ENCODE data around the gene EIF4G3.

Gene EIF4G3

DNA sequence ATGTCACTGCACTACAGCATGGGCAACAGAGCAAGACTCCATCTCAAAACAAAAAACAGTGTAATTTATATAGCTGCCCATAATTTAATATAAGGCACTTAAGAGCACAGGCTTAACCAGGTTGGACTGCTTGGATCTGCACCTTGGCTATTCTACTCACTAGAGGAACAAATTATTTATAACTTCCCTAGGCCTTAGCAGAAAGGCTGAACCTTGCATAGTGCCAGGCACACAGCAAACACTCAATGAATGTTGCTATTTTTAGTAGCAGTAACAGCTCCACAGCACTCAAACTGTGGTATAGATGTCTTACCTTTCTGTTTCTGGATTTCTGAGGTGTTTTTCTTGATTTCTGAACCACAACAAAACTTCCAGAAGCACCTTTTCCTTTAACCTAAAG is 409.4 kb downstream of the EIF4G3 start:
- Mint-ChIP-seq H3K4me1 (no peaks in the 10 kb centered on the region), H3K4me3 (no peak overlapping the region), H3K9me3 (no peaks in the 10 kb centered on the region), H3K36me3 (ENCODE audit: low read depth) (peaks cover 88% of the 10 kb centered on the region), H3K27me3 (ENCODE audit: low read depth) (no peaks in the 10 kb centered on the region), H3K27ac (no peak overlapping the region)
- TF ChIP-seq, protein P1, sequence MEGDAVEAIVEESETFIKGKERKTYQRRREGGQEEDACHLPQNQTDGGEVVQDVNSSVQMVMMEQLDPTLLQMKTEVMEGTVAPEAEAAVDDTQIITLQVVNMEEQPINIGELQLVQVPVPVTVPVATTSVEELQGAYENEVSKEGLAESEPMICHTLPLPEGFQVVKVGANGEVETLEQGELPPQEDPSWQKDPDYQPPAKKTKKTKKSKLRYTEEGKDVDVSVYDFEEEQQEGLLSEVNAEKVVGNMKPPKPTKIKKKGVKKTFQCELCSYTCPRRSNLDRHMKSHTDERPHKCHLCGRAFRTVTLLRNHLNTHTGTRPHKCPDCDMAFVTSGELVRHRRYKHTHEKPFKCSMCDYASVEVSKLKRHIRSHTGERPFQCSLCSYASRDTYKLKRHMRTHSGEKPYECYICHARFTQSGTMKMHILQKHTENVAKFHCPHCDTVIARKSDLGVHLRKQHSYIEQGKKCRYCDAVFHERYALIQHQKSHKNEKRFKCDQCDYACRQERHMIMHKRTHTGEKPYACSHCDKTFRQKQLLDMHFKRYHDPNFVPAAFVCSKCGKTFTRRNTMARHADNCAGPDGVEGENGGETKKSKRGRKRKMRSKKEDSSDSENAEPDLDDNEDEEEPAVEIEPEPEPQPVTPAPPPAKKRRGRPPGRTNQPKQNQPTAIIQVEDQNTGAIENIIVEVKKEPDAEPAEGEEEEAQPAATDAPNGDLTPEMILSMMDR (IDR thresholded peaks at IDR 0.05; ENCODE audit: unreplicated experiment in 3 of 3), result no peak

DNA sequence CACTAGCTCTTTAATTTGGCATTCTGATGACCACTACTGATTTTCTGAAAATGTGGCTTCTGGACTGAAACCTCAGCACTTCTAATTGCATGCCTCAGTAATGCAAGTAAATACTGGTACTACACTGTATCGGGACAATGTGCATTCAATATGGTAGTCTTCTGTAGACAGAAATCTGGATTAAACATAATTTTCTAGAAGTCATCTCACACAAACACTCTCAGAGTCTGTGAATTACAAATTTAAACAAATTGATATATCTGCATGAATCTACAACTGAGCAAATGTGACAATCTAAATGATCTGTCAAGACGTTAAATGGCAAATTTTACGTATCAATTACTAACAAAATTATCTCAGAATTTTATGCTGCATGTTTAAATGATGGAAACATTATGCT is 413.3 kb downstream of the EIF4G3 start:
- Mint-ChIP-seq H3K4me1 (no peaks in the 10 kb centered on the region), H3K27me3 (ENCODE audit: low read depth) (no peaks in the 10 kb centered on the region), H3K4me3 (no peak overlapping the region), H3K36me3 (ENCODE audit: low read depth) (peaks cover 93% of the 10 kb centered on the region), H3K9me3 (no peaks in the 10 kb centered on the region), H3K27ac (no peak overlapping the region)
- TF ChIP-seq, protein P1 (IDR thresholded peaks at IDR 0.05; ENCODE audit: unreplicated experiment in 3 of 3), result no peak

DNA sequence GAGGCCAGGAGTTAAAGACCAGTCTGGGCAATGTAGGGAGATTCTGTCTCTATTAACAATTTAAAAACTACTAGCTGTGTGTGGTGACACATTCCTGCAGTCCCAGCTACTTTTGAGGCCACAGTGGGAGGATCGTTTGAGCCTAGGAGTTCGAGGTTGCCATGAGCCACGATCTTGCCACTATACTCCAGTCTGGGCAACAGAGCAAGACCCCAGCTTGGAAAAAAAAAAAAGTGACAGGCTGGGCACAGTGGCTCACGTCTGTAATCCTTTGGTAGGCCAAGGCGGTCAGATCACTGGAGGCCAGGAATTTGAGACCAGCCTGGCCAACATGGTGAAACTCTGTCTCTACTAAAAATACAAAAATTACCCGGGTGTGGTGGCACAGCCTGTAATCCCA is 416.4 kb downstream of the EIF4G3 start:
- H3K4me1 Mint-ChIP-seq, result no peaks in the 10 kb centered on the region
- H3K27ac Mint-ChIP-seq, result no peak overlapping the region
- H3K27me3 Mint-ChIP-seq (ENCODE audit: low read depth), result no peaks in the 10 kb centered on the region
- H3K36me3 Mint-ChIP-seq (ENCODE audit: low read depth), result peaks cover 94% of the 10 kb centered on the region
- H3K9me3 Mint-ChIP-seq, result no peaks in the 10 kb centered on the region
- TF ChIP-seq, protein P1 (IDR thresholded peaks at IDR 0.05; ENCODE audit: unreplicated experiment in 3 of 3), result no peak
- no peak overlapping the region for H3K4me3 Mint-ChIP-seq

Data from nephron (organoid).